GM12878 (cell line): ENCODE data around the gene SPOP. TPM values are rescaled to one million over a fixed set of nuclear protein-coding genes. Genes with fewer than 3 reads are reported as not detected.

ENCODE experiments used
- CBX3 ChIP-seq: fragments of 200-600 bp; sonication (generic); IDR thresholded peaks from 2 replicates; pipeline ENCODE4 v1.6.1; 2016; ENCODE audit warnings: low read depth, borderline replicate concordance
- CBX5 ChIP-seq: sonication (generic); IDR thresholded peaks from 2 replicates; pipeline ENCODE4 v1.6.1; 2016; ENCODE audit warnings: low read depth, moderate library complexity, mild to moderate bottlenecking, inconsistent platforms
- GATAD2B ChIP-seq: fragments of 450-650 bp; conservative IDR thresholded peaks from 2 replicates; pipeline ENCODE4 v1.6.1; 2017; ENCODE audit warnings: low read depth, mild to moderate bottlenecking, moderate library complexity
- MXI1 ChIP-seq: fragments of 150-350 bp; IDR thresholded peaks from 2 replicates; pipeline ENCODE4 v1.6.1; 2011; ENCODE audit warnings: low read depth, mild to moderate bottlenecking, inconsistent platforms, low read length, improper control_type of control experiment
- MYC ChIP-seq: IDR thresholded peaks from 2 replicates; pipeline ENCODE4 v1.6.1; 2011; ENCODE audit warnings: mild to moderate bottlenecking, low read length, moderate library complexity, inconsistent platforms; ENCODE audit not compliant: insufficient read depth, insufficient replicate concordance, insufficient read length, severe bottlenecking
- NFYA ChIP-seq: IDR thresholded peaks from 2 replicates; pipeline ENCODE4 v1.6.1; 2011; ENCODE audit warnings: low read depth, mild to moderate bottlenecking, low read length, improper control_type of control experiment, borderline replicate concordance
- NRF1 ChIP-seq: conservative IDR thresholded peaks from 2 replicates; pipeline ENCODE4 v1.6.1; 2011; ENCODE audit warnings: mild to moderate bottlenecking, low read depth, low read length, improper control_type of control experiment
- POU2F2 ChIP-seq: IDR thresholded peaks from 3 replicates; pipeline ENCODE4 v1.6.1; 2011; ENCODE audit warnings: low read depth, mild to moderate bottlenecking, low read length, borderline replicate concordance
- RAD51 ChIP-seq: fragments of 450-650 bp; IDR thresholded peaks from 2 replicates; pipeline ENCODE4 v1.6.1; 2016; ENCODE audit warnings: moderate library complexity, mild to moderate bottlenecking, inconsistent platforms
- RELA ChIP-seq: fragments of 450-650 bp; IDR thresholded peaks from 2 replicates; pipeline ENCODE4 v1.8.0; 2014; ENCODE audit warnings: borderline replicate concordance; ENCODE audit not compliant: partially characterized antibody
- SIN3A ChIP-seq: IDR thresholded peaks from 2 replicates; pipeline ENCODE4 v1.6.1; 2012; ENCODE audit warnings: low read depth, low read length, improper control_type of control experiment
- SMARCA5 ChIP-seq: fragments of 450-650 bp; IDR thresholded peaks from 2 replicates; pipeline ENCODE4 v1.6.1; 2017; ENCODE audit warnings: mild to moderate bottlenecking
- SPI1 ChIP-seq: IDR thresholded peaks from 2 replicates; pipeline ENCODE4 v1.6.1; 2011; ENCODE audit warnings: low read depth, mild to moderate bottlenecking, low read length, moderate library complexity, borderline replicate concordance; ENCODE audit not compliant: insufficient read depth
- ZNF274 ChIP-seq: IDR thresholded peaks from one replicate; pipeline ENCODE4 v1.8.0; 2011; ENCODE audit not compliant: insufficient read length, insufficient read depth
- polyA plus RNA-seq, 11 experiments: library from polyadenylated mRNA; depleted of rRNA in 4 of 11; unstranded in 6 of 11; stranded (reverse) in 5 of 11; fragments of >200 nt; fragmentation: Nextera tagmentation in 4 of 11; fragmentation: Illumina TruSeq in 1 of 11; extraction: Ambion mirVana in 4 of 11; extraction: Trizol in 1 of 11; gene quantifications; 1 replicate in 1 of 11; 2 replicates in 10 of 11; pipeline versions ENCODE4 v1.2.1 to v1.2.3, GENCODE V29; 2011 to 2016; ENCODE audit warnings: inconsistent platforms in 2 of 11, missing spikeins in 2 of 11, low read depth in 1 of 11
- total RNA-seq, 4 experiments: library from RNA; depleted of rRNA in 3 of 4; stranded (reverse); fragments of >200 nt in 3 of 4; fragmentation: Illumina TruSeq in 1 of 4; extraction: Trizol in 1 of 4; gene quantifications; 2 replicates each; pipeline versions ENCODE4 v1.2.1 to v1.2.3, GENCODE V29; 2013 to 2021
- TF ChIP-seq, protein P1 (sequence below): fragments of 450-650 bp; IDR thresholded peaks from 2 replicates; pipeline ENCODE4 v1.6.1; 2017; ENCODE audit warnings: low read depth, mild to moderate bottlenecking, moderate library complexity
- TF ChIP-seq, protein P2 (sequence below): IDR thresholded peaks from 2 replicates; pipeline ENCODE4 v1.6.1; 2012; ENCODE audit warnings: mild to moderate bottlenecking, low read depth, low read length
- TF ChIP-seq, protein P3 (sequence below): fragments of 150-350 bp; IDR thresholded peaks from 2 replicates; pipeline ENCODE4 v1.6.1; 2016; ENCODE audit warnings: low read depth, low read length
- TF ChIP-seq, protein P4 (sequence below): fragments of 450-650 bp; IDR thresholded peaks from 2 replicates; pipeline ENCODE4 v1.6.1; 2018; ENCODE audit warnings: borderline replicate concordance, mild to moderate bottlenecking; ENCODE audit not compliant: partially characterized antibody

The SPOP gene
- total and polyA plus RNA-seq, 10 of the 15 experiments (the other 5 are each of a cell fraction or from before 2014, with no cell fraction given) = 35.1 to 80.4 (median 44.7) TPM

DNA sequence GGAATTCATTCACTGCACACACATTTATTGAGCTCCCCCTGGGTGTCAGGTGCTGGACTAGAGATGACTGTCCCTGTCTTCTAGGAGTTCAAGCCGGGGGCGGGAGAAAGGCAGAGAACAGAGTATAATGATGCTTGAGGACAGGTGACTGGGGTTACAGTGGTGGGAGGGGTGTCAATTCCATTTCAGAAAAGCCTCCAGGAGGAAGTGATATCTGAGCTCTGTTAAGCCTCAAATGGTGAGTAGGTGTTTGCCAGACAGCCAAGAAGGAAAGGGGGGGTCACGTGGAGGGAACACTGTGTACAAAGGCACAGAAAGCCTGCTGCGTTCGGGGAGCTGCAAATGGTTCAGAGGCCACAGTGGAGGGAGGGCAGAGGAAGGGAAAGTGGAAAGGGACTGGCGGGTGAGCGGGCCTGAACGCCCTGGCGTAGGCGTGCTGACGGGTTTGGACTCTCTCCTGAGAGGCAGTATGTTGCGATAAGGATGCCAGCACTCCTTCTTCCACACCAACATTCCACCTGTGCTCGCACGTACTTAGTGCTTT lies 111.9 kb downstream of the SPOP start (continued):
- TF ChIP-seq, protein P1, sequence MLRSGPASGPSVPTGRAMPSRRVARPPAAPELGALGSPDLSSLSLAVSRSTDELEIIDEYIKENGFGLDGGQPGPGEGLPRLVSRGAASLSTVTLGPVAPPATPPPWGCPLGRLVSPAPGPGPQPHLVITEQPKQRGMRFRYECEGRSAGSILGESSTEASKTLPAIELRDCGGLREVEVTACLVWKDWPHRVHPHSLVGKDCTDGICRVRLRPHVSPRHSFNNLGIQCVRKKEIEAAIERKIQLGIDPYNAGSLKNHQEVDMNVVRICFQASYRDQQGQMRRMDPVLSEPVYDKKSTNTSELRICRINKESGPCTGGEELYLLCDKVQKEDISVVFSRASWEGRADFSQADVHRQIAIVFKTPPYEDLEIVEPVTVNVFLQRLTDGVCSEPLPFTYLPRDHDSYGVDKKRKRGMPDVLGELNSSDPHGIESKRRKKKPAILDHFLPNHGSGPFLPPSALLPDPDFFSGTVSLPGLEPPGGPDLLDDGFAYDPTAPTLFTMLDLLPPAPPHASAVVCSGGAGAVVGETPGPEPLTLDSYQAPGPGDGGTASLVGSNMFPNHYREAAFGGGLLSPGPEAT = peak; percentile 82
- TF ChIP-seq MYC = no peak
- no peak for TF ChIP-seq MXI1
- TF ChIP-seq SPI1 = peak; percentile 64; the same call in 1 of the 2 replicates
- TF ChIP-seq GATAD2B = 0 out of 2 replicates have a peak, but pooled peaks have one; percentile 30
- TF ChIP-seq CBX3 = no peak
- TF ChIP-seq, protein P2, sequence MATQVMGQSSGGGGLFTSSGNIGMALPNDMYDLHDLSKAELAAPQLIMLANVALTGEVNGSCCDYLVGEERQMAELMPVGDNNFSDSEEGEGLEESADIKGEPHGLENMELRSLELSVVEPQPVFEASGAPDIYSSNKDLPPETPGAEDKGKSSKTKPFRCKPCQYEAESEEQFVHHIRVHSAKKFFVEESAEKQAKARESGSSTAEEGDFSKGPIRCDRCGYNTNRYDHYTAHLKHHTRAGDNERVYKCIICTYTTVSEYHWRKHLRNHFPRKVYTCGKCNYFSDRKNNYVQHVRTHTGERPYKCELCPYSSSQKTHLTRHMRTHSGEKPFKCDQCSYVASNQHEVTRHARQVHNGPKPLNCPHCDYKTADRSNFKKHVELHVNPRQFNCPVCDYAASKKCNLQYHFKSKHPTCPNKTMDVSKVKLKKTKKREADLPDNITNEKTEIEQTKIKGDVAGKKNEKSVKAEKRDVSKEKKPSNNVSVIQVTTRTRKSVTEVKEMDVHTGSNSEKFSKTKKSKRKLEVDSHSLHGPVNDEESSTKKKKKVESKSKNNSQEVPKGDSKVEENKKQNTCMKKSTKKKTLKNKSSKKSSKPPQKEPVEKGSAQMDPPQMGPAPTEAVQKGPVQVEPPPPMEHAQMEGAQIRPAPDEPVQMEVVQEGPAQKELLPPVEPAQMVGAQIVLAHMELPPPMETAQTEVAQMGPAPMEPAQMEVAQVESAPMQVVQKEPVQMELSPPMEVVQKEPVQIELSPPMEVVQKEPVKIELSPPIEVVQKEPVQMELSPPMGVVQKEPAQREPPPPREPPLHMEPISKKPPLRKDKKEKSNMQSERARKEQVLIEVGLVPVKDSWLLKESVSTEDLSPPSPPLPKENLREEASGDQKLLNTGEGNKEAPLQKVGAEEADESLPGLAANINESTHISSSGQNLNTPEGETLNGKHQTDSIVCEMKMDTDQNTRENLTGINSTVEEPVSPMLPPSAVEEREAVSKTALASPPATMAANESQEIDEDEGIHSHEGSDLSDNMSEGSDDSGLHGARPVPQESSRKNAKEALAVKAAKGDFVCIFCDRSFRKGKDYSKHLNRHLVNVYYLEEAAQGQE = no peak
- TF ChIP-seq, protein P3, sequence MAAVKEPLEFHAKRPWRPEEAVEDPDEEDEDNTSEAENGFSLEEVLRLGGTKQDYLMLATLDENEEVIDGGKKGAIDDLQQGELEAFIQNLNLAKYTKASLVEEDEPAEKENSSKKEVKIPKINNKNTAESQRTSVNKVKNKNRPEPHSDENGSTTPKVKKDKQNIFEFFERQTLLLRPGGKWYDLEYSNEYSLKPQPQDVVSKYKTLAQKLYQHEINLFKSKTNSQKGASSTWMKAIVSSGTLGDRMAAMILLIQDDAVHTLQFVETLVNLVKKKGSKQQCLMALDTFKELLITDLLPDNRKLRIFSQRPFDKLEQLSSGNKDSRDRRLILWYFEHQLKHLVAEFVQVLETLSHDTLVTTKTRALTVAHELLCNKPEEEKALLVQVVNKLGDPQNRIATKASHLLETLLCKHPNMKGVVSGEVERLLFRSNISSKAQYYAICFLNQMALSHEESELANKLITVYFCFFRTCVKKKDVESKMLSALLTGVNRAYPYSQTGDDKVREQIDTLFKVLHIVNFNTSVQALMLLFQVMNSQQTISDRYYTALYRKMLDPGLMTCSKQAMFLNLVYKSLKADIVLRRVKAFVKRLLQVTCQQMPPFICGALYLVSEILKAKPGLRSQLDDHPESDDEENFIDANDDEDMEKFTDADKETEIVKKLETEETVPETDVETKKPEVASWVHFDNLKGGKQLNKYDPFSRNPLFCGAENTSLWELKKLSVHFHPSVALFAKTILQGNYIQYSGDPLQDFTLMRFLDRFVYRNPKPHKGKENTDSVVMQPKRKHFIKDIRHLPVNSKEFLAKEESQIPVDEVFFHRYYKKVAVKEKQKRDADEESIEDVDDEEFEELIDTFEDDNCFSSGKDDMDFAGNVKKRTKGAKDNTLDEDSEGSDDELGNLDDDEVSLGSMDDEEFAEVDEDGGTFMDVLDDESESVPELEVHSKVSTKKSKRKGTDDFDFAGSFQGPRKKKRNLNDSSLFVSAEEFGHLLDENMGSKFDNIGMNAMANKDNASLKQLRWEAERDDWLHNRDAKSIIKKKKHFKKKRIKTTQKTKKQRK = no peak
- TF ChIP-seq RAD51 = peak; percentile 90
- no peak for TF ChIP-seq CBX5
- no peak for TF ChIP-seq POU2F2
- TF ChIP-seq NFYA = no peak
- no peak for TF ChIP-seq RELA
- no peak for TF ChIP-seq SMARCA5
- TF ChIP-seq ZNF274 = no peak
- TF ChIP-seq NRF1 = no peak
- TF ChIP-seq SIN3A = no peak
- TF ChIP-seq, protein P4, sequence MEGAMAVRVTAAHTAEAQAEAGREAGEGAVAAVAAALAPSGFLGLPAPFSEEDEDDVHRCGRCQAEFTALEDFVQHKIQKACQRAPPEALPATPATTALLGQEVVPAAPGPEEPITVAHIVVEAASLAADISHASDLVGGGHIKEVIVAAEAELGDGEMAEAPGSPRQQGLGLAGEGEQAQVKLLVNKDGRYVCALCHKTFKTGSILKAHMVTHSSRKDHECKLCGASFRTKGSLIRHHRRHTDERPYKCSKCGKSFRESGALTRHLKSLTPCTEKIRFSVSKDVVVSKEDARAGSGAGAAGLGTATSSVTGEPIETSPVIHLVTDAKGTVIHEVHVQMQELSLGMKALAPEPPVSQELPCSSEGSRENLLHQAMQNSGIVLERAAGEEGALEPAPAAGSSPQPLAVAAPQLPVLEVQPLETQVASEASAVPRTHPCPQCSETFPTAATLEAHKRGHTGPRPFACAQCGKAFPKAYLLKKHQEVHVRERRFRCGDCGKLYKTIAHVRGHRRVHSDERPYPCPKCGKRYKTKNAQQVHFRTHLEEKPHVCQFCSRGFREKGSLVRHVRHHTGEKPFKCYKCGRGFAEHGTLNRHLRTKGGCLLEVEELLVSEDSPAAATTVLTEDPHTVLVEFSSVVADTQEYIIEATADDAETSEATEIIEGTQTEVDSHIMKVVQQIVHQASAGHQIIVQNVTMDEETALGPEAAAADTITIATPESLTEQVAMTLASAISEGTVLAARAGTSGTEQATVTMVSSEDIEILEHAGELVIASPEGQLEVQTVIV = no peak
